ENCODE data around the gene ZNF160. TPM values are rescaled to one million over a fixed set of nuclear protein-coding genes. Genes with fewer than 3 reads are reported as not detected.
"Not testable (repeated sequence)": the region's sequence is repeated elsewhere in the genome, so short reads cannot be mapped to it uniquely, and the experiment has no call there.

Gene ZNF160
- total and polyA plus RNA-seq, 8 donors, result 23.2 to 78.0 (median 50.9) TPM

DNA sequence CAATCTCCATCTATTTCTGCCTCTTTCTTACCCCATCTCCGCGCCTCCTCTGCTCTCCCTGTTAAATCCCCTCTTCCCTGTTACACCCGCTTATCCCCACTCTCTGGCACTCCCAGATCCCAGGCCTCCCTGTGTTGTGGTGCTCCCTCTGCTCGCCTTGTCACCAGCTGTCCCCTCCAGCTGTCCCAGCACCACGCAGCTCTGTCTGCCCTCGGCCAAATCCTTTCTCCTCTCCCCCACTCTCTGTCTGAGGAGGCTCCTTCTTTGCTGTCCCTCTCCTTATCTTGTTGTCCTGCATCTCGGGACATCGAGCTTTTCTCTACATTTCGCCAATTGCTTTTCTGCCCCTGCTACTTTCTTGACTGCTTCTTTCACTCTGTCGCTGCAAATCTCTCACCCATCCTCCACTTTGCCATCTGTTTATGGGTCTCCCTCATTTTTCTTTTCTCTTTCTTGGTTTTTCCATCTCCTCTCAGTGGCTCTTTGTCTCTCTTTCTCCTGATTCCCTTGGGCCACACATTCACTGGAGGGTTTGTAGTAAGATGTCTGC, 941 bp downstream of the ZNF160 start:
- DNase-seq, result no peak

DNA sequence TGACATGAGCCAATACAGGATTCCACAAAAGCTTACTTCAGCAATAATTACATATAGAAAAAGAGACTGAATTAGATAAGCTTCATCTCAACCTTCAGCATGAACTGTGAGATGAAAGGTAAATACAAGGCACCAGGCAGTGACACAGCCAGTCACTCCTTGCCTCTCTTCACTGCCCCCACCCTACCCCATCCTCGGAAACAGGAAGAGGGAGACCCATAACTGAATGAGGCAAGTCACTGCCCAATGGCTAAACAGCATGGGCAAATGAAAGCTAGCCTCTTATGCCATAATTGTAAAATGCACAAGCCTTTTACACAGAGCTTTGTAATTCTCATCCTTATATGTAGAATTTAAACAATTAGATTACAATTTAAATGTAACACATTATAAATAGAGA, 1.7 kb downstream of the ZNF160 start:
- DNase-seq (no peak), ATAC-seq (no peak)
- no peak overlapping the region for H3K27ac ChIP-seq
- TF ChIP-seq, protein P1, sequence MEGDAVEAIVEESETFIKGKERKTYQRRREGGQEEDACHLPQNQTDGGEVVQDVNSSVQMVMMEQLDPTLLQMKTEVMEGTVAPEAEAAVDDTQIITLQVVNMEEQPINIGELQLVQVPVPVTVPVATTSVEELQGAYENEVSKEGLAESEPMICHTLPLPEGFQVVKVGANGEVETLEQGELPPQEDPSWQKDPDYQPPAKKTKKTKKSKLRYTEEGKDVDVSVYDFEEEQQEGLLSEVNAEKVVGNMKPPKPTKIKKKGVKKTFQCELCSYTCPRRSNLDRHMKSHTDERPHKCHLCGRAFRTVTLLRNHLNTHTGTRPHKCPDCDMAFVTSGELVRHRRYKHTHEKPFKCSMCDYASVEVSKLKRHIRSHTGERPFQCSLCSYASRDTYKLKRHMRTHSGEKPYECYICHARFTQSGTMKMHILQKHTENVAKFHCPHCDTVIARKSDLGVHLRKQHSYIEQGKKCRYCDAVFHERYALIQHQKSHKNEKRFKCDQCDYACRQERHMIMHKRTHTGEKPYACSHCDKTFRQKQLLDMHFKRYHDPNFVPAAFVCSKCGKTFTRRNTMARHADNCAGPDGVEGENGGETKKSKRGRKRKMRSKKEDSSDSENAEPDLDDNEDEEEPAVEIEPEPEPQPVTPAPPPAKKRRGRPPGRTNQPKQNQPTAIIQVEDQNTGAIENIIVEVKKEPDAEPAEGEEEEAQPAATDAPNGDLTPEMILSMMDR (IDR thresholded peaks at IDR 0.05), result no peak
- intact Hi-C loops (cut with DNase I), result no loop called here
- peaks cover 0 to 4% of the 10 kb centered on the region in 2 donors for H3K9me3 ChIP-seq
- H3K4me3 ChIP-seq, result peak overlapping the region in 1 of 2 donors; percentile 77
- H3K4me1 ChIP-seq, result peaks cover 16 to 25% of the 10 kb centered on the region in 2 donors
- H3K36me3 ChIP-seq, result peaks cover 0 to 25% of the 10 kb centered on the region in 2 donors
- no peaks in the 10 kb centered on the region for H3K27me3 ChIP-seq

More for the DNA sequence above, 941 bp downstream of the ZNF160 start:
- TF ChIP-seq, protein P1 (IDR thresholded peaks at IDR 0.05), result no peak
- Histone ChIP-seq H3K9me3 (peaks cover 0 to 4% of the 10 kb centered on the region in 2 donors), H3K4me3 (peak overlapping the region; percentile 77 to 82), H3K4me1 (peaks cover 16 to 25% of the 10 kb centered on the region in 2 donors), H3K27ac (peak overlapping the region in 1 of 2 donors; percentile 89), H3K36me3 (peaks cover 0 to 25% of the 10 kb centered on the region in 2 donors), H3K27me3 (no peaks in the 10 kb centered on the region)
- intact Hi-C loops (cut with DNase I), result no loop called here
- ATAC-seq, result no peak

DNA sequence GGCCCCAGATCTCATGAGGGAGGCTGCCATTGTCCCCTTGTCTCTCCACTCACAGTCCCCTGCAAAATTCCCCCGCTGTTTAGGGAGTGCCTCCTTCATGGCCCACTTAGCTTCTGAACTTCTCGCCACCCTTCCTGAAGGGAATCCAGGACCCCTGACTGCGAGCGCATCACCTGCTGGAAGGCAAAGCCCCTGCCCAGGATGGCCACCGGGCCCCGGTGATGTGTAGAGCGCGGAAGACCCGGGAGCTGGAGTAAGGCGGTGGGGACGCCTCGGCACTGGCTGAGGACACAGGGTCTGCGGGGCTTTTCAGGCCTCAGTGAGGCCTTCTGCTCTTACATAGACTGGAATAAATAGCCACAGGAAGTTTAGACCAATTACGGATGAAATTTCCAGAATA, 4.7 kb downstream of the ZNF160 start:
- H3K4me3 ChIP-seq; H3K9me3 ChIP-seq; H3K27ac ChIP-seq; intact Hi-C loops (cut with DNase I); DNase-seq; H3K27me3 ChIP-seq; ATAC-seq: not testable (repeated sequence)
- peaks cover 12 to 20% of the 10 kb centered on the region in 2 donors for H3K4me1 ChIP-seq
- H3K36me3 ChIP-seq, result peaks cover 0 to 36% of the 10 kb centered on the region in 2 donors

DNA sequence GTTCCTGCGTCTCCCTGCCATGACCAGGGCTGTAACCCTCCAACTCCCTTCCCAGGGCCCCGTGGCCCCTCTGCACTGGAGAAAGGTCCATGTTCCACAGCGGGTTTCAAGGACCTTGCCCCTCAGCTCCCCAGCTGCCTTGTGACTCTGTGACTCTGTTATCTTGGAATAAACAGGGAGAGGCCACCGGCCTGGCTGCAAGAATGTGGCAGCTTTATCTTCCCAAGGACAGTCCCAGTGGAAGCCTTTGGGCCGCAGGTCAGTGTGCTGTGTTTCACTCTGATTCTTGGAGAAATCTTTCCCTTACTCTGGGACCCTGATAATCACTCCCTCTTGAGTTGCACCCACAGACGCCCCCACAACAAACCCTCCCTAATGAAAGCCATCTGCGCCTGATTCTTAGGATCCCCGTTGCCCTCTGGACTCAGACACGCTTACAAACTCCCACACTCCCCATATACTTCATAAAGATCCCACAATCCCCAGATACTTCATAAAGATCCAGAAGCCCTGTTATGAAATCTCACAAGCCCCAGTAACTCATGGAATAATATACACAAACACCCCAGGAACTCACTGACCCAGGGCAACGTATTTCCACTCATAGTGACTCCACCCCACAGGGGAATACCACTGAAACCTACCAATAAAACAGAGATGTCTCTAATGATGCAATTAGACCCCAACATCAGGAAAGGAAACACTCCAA, 6.1 kb downstream of the ZNF160 start:
- H3K4me3 ChIP-seq; H3K27ac ChIP-seq; DNase-seq; intact Hi-C loops (cut with DNase I); H3K27me3 ChIP-seq; ATAC-seq; H3K9me3 ChIP-seq: not testable (repeated sequence)
- peaks cover 0 to 42% of the 10 kb centered on the region in 2 donors for H3K36me3 ChIP-seq
- peaks cover 7 to 14% of the 10 kb centered on the region in 2 donors for H3K4me1 ChIP-seq

DNA sequence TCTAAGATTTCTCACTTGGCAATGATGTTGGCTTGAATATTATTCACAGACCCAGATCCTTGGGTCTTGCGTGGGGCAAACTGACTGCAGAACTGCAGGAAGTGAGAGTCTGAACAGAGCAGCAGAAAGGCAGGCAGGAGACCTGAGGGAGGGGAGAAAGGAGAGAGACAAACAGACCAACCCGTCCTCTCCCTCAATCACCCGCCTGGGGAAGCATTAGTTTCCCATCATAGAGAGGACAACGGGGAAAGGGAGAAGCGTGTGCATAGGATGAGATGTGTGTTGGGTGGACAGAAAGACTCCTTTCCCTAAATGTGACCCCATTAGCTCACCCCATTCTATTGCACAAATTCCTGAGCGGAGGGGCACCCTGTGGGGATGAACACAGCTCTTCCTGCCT, 6.6 kb downstream of the ZNF160 start:
- DNase-seq; H3K4me3 ChIP-seq; H3K27me3 ChIP-seq; H3K9me3 ChIP-seq; H3K27ac ChIP-seq; intact Hi-C loops (cut with DNase I); H3K4me1 ChIP-seq; ATAC-seq: not testable (repeated sequence)
- peaks cover 0 to 46% of the 10 kb centered on the region in 2 donors for H3K36me3 ChIP-seq

DNA sequence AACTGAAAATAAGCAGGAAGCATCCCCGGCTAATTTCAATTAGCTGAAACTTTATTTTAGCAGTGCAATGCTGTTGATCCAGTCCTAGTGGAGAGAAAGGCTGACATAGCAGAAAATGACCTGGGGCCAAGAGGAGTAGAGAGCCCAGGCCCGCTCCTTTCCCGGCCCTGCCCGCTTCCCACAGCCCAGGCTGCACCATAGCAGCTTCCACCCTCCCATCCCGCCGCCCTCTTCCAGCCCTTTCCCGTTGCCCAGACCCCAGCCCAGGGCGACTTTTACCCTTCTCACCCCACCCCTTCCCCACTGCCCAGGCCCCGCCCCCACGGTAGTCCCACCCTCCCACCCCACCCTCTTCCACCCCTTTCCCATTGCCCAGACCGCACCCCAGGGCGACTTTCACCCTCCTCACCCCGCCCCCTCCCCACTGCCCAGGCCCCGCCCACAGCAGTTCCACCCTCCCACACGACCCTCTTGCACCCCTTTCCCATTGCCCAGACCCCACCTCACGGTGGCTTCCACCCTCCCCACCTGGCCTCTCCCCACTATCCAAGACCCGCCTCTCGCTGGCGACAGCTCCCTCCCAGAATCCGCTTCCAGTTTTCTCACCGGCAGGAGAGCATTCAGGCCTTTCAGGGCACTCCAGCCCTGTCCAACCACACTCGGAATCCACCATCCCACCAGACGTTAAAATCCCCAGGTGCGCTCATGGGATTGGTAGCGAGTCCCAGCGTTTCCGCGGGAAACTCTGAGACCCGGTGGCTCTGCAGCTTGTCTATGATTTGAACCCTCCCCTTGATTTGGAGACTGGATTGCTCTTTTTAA, 8.3 kb downstream of the ZNF160 start:
- ATAC-seq (no peak), DNase-seq (no peak)
- H3K4me3 ChIP-seq, result no peak overlapping the region
- peaks cover 0 to 62% of the 10 kb centered on the region in 2 donors for H3K36me3 ChIP-seq
- intact Hi-C loops (cut with DNase I), result no loop called here
- H3K4me1 ChIP-seq, result no peaks in the 10 kb centered on the region
- peaks cover 0 to 5% of the 10 kb centered on the region in 2 donors for H3K9me3 ChIP-seq
- TF ChIP-seq, protein P1 (IDR thresholded peaks at IDR 0.05), result no peak
- H3K27me3 ChIP-seq, result no peaks in the 10 kb centered on the region
- no peak overlapping the region for H3K27ac ChIP-seq
